Bronchial epithelial cell (primary cell): ENCODE measurements around the gene FBXO10. TPM values are rescaled to one million over a fixed set of nuclear protein-coding genes. Genes with fewer than 3 reads are reported as not detected.
A peak's percentile ranks its signal among the peaks of the same experiment; 100 is the strongest.

ENCODE experiments used
- DNase-seq: peaks from one replicate; pipeline ENCODE4 v3.0.0-alpha.2; 2010; ENCODE audit warnings: low read depth
- FAIRE-seq: peaks from 2 replicates; lab custom pipeline; 2011; peaks lifted over from hg19 to GRCh38; lab: Jason Lieb, UNC
- H3K27me3 ChIP-seq: 2 replicates; pipeline ENCODE4 v1.5.1; 2011; ENCODE audit warnings: low read length; ENCODE audit not compliant: control insufficient read depth, insufficient read depth
- H3K36me3 ChIP-seq: 2 replicates; pipeline ENCODE4 v1.5.1; 2011; ENCODE audit warnings: low read length; ENCODE audit not compliant: control insufficient read depth, insufficient read depth
- H3K4me3 ChIP-seq: 2 replicates; pipeline ENCODE4 v1.5.1; 2011; ENCODE audit warnings: mild to moderate bottlenecking, low read depth, low read length, control low read depth
- CTCF ChIP-seq: IDR thresholded peaks from 2 replicates; pipeline ENCODE4 v1.5.1; 2011; ENCODE audit warnings: mild to moderate bottlenecking, moderate library complexity, low read length, control low read depth, inconsistent platforms; ENCODE audit not compliant: insufficient read depth, severe bottlenecking
- total RNA-seq: library from RNA; depleted of rRNA; stranded (reverse); fragments of >200 nt; gene quantifications from 2 replicates; pipeline ENCODE4 v1.2.1, GENCODE V29; 2014

The FBXO10 gene
- total RNA-seq, 1 donor from 2014 or later = 3.7 TPM

- no peak for TF ChIP-seq CTCF
- no peaks in the 10 kb centered on the region for H3K36me3 ChIP-seq
- H3K4me3 ChIP-seq = no peak overlapping the region
- H3K27me3 ChIP-seq = peaks cover 6% of the 10 kb centered on the region
- FAIRE-seq (no peak), DNase-seq (no peak)
Measured at GRCh38 chr9:37622462-37622861, 46.3 kb upstream of the FBXO10 start.

- H3K36me3 ChIP-seq = no peaks in the 10 kb centered on the region
- DNase-seq (no peak), FAIRE-seq (peak; percentile 70)
- H3K27me3 ChIP-seq = peaks cover 6% of the 10 kb centered on the region
- no peak overlapping the region for H3K4me3 ChIP-seq
- no peak for TF ChIP-seq CTCF
Measured at GRCh38 chr9:37621273-37622121, 45.3 kb upstream of the FBXO10 start.

GRCh38 chr9:37620396-37620795 lies 44.2 kb upstream of the FBXO10 start:
- DNase-seq (no peak), FAIRE-seq (no peak)
- Histone ChIP-seq H3K4me3 (no peak overlapping the region), H3K36me3 (no peaks in the 10 kb centered on the region), H3K27me3 (peaks cover 3% of the 10 kb centered on the region)
- TF ChIP-seq CTCF = no peak

GRCh38 chr9:37619806-37620205 lies 43.6 kb upstream of the FBXO10 start:
- DNase-seq (no peak), FAIRE-seq (no peak)
- no peaks in the 10 kb centered on the region for H3K36me3 ChIP-seq
- no peak overlapping the region for H3K4me3 ChIP-seq
- no peak for TF ChIP-seq CTCF
- H3K27me3 ChIP-seq = peaks cover 3% of the 10 kb centered on the region

DNA sequence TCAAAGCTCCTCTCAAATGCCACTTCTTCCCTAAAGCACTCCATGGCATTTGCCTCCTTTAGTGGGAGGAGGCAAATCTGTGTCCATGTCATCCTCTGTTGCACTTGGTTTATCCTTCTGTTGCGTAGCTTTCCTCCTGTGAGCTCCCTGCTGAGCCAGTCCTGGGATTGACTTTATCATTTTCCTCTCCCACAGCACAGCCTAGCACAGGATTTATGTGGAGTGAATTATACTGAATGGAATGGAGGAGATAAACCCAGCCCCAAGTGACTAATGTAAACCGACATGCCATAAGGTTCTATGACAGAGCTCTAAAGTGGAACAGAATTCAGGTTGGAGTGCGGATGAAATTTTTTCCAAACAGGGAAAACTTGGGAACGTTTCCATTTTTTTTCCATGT lies 42.6 kb upstream of the FBXO10 start:
- Histone ChIP-seq H3K4me3 (no peak overlapping the region), H3K36me3 (no peaks in the 10 kb centered on the region), H3K27me3 (no peaks in the 10 kb centered on the region)
- TF ChIP-seq CTCF = no peak
- DNase-seq = peak; percentile 50
- no peak for FAIRE-seq
